Measurements from ENCODE around the gene VEPH1.
A peak's percentile ranks its signal among the peaks of the same experiment; 100 is the strongest.

The VEPH1 gene

DNA sequence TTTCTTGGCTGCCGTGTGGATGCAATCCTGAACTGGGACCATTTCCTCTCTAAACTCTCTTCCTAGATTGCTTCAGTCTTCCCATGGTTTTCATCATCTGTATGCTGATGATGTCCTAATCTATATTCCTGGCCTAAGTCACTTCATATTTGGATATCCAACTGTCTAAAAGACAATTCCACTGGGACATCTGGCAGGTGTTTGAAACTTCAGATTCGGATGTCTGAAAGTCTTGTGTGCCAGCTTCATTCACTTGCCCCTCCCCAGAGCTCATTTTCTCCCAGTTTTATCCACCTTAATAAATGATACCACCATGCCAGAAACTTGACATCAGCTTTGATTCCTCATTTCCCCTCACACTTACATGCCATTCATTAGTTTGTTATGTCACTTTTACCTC, 201.5 kb downstream of the VEPH1 start:
- no peak for DNase-seq (ENCODE audit: low read depth, low spot score)
- TF ChIP-seq, protein P1, sequence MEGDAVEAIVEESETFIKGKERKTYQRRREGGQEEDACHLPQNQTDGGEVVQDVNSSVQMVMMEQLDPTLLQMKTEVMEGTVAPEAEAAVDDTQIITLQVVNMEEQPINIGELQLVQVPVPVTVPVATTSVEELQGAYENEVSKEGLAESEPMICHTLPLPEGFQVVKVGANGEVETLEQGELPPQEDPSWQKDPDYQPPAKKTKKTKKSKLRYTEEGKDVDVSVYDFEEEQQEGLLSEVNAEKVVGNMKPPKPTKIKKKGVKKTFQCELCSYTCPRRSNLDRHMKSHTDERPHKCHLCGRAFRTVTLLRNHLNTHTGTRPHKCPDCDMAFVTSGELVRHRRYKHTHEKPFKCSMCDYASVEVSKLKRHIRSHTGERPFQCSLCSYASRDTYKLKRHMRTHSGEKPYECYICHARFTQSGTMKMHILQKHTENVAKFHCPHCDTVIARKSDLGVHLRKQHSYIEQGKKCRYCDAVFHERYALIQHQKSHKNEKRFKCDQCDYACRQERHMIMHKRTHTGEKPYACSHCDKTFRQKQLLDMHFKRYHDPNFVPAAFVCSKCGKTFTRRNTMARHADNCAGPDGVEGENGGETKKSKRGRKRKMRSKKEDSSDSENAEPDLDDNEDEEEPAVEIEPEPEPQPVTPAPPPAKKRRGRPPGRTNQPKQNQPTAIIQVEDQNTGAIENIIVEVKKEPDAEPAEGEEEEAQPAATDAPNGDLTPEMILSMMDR (IDR thresholded peaks at IDR 0.05; ENCODE audit: low read depth, low read length): no peak
- H3K4me3 ChIP-seq (ENCODE audit: low read depth, low read length): no peak overlapping the region
- in situ Hi-C loops (cut with HindIII; ENCODE audit: low sequenced_read_pairs): no loop called here

DNA sequence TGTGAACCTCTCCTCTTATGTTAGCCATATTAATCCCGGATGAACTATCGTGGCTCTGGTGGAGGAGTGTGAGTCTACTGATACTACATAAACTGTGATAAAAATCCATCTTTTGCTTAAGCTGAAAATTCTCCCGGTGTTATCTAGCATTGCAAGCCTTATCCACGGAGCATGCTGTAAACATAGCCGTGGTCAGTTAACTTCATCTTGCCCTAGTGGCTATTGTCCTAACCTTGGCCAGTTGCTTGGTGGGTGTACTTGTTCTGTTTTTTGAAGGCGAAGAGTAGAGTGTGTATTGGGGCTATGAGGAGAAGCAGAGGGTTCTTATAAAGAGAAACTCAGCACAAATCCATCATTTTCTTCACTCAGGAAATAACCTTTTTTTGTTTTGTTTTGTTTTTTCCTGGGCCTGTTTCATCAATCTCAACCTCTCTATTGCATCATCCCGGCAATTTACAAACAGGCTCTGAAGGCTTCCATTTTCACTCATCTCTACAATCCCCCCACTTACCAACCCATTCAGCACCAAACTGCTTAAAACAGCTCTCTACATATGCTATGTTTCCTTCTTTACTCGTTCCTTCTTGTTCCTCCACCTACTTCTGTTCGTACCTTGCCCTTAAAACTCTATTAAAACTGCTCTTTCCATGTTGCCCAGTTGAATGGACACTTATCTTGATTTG, 202.1 kb downstream of the VEPH1 start:
- no peak for DNase-seq (ENCODE audit: low read depth, low spot score)
- H3K4me3 ChIP-seq (ENCODE audit: low read depth, low read length): no peak overlapping the region
- in situ Hi-C loops (cut with HindIII; ENCODE audit: low sequenced_read_pairs): no loop called here
- TF ChIP-seq, protein P1 (IDR thresholded peaks at IDR 0.05; ENCODE audit: low read depth, low read length): no peak

GRCh38 chr3:157300094-157300493, 203.1 kb downstream of the VEPH1 start:
- in situ Hi-C loops (cut with HindIII; ENCODE audit: low sequenced_read_pairs): no loop called here
- no peak overlapping the region for H3K4me3 ChIP-seq (ENCODE audit: low read depth, low read length)
- peak; percentile 22 for DNase-seq (ENCODE audit: low read depth, low spot score)
- TF ChIP-seq, protein P1 (IDR thresholded peaks at IDR 0.05; ENCODE audit: low read depth, low read length): no peak

DNA sequence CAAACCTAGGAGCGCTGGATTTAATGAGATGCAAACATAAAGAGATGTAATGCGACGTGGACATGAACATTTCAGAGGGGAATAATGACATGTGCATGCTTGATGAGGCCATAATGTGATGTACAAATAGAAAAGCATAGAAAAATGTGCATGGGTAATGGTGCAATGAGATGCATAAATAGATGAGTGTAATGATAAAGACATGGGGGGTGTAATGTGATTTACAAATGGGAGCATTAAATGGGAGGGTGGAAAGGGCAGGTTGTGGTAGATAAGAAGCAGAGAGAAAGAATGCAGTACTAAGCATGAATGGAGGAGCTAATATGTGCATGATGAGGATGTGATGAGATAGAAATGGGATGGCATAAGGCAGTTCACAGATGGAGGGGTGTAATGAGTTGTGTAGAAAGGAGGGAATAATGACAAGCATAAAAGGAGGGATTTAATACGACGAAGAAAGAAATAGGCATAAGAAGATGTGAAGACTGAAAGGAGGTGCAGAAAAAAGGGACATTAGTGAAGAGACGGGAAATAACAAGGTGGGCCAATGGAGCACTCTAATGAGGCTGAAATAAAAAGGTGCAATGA, 205.8 kb downstream of the VEPH1 start:
- TF ChIP-seq, protein P1 (IDR thresholded peaks at IDR 0.05; ENCODE audit: low read depth, low read length): no peak
- DNase-seq (ENCODE audit: low read depth, low spot score): no peak
- in situ Hi-C loops (cut with HindIII; ENCODE audit: low sequenced_read_pairs): no loop called here
- no peak overlapping the region for H3K4me3 ChIP-seq (ENCODE audit: low read depth, low read length)

DNA sequence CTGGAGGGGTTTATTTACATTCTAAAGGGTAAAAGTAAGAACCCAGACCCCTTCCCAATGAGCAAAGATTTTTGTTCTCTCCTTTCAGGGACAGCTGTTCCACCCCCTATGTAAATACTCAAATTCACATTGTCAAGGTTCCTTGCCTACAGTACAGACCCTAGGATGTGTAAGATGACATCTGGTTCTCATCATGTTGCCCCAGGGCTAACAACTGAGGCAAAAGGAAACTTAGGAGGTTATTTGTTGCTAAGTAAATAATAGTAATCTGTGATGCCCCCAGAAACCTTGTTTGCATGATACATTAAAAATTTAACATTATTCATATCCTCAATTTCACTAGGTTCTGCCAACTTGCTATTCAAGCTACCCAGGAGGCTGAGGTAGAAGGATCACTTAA, 208.3 kb downstream of the VEPH1 start:
- no peak for DNase-seq (ENCODE audit: low read depth, low spot score)
- TF ChIP-seq, protein P1 (IDR thresholded peaks at IDR 0.05; ENCODE audit: low read depth, low read length): no peak
- no peak overlapping the region for H3K4me3 ChIP-seq (ENCODE audit: low read depth, low read length)
- in situ Hi-C loops (cut with HindIII; ENCODE audit: low sequenced_read_pairs): no loop called here

GRCh38 chr3:157294491-157294890, 208.7 kb downstream of the VEPH1 start:
- TF ChIP-seq, protein P1 (IDR thresholded peaks at IDR 0.05; ENCODE audit: low read depth, low read length): no peak
- H3K4me3 ChIP-seq (ENCODE audit: low read depth, low read length): no peak overlapping the region
- DNase-seq (ENCODE audit: low read depth, low spot score): no peak
- in situ Hi-C loops (cut with HindIII; ENCODE audit: low sequenced_read_pairs): no loop called here

Measured in astrocyte of the spinal cord (primary cell).